H1 (cell line): Measurements from ENCODE around the gene KLHL21. TPM values are rescaled to one million over a fixed set of nuclear protein-coding genes. Genes with fewer than 3 reads are reported as not detected.

Source experiments
- CTCF ChIA-PET: fragments of 300-600 bp; sonication (Branson Sonifier 250); formaldehyde crosslinking; loops from one replicate; lab custom pipeline; 2021; ENCODE audit not compliant: partially characterized antibody; lab: Charles Lee
- POLR2A ChIA-PET: fragments of 300-600 bp; sonication (Branson Sonifier 250); formaldehyde crosslinking; loops from one replicate; lab custom pipeline; 2021; ENCODE audit warnings: inconsistent platforms; ENCODE audit not compliant: partially characterized antibody; lab: Charles Lee
- DNase-seq, 2 experiments: peaks; one replicate each; pipeline versions ENCODE4 v3.0.0 to v3.0.0-alpha.2; 2010 to 2022; ENCODE audit warnings: low spot score in 2 of 2, low read depth in 1 of 2, mixed read lengths in 1 of 2
- FAIRE-seq: peaks from 2 replicates; lab custom pipeline; 2011; peaks lifted over from hg19 to GRCh38; lab: Jason Lieb, UNC
- H2AFZ ChIP-seq: 2 replicates; pipeline ENCODE4 v1.8.1; 2012; ENCODE audit warnings: low read length, inconsistent platforms
- H2AK5ac ChIP-seq: 2 replicates; pipeline ENCODE4 v1.6.1; 2013; ENCODE audit warnings: low read depth, low read length
- H2BK120ac ChIP-seq: replicated peaks from 2 replicates; pipeline ENCODE3; 2013; ENCODE audit warnings: low read depth, low read length, inconsistent platforms
- H2BK12ac ChIP-seq: 2 replicates; pipeline ENCODE4 v1.6.1; 2013; ENCODE audit warnings: low read depth, low read length
- H2BK15ac ChIP-seq: 2 replicates; pipeline ENCODE4 v1.6.1; 2013; ENCODE audit warnings: low read length
- H2BK20ac ChIP-seq: 2 replicates; pipeline ENCODE4 v1.6.1; 2013; ENCODE audit warnings: low read length
- H2BK5ac ChIP-seq: 2 replicates; pipeline ENCODE4 v1.6.1; 2013; ENCODE audit warnings: low read depth, low read length
- H3K14ac ChIP-seq: 2 replicates; pipeline ENCODE4 v1.6.1; 2013; ENCODE audit warnings: inconsistent platforms; ENCODE audit not compliant: insufficient read length
- H3K18ac ChIP-seq: 2 replicates; pipeline ENCODE4 v1.6.1; 2013; ENCODE audit warnings: low read length; ENCODE audit errors: extremely low read depth
- H3K23ac ChIP-seq: 2 replicates; pipeline ENCODE4 v1.6.1; 2013; ENCODE audit warnings: inconsistent platforms; ENCODE audit not compliant: insufficient read length
- H3K23me2 ChIP-seq: 2 replicates; pipeline ENCODE4 v1.6.1; 2013; ENCODE audit warnings: low read depth, low read length
- H3K27ac ChIP-seq: 2 replicates; pipeline ENCODE4 v1.6.1; 2011; ENCODE audit warnings: low read depth, low read length, inconsistent platforms
- H3K27me3 ChIP-seq, 4 experiments: replicated peaks in 1 of 4; 1 replicate in 1 of 4; 2 replicates in 3 of 4; pipeline versions ENCODE4 v1.6.1 to v1.8.1; 2011 to 2013; ENCODE audit warnings: low read length in 3 of 4, mild to moderate bottlenecking in 3 of 4, inconsistent platforms in 2 of 4, mixed read lengths in 2 of 4, moderate library complexity in 1 of 4; ENCODE audit not compliant: control insufficient read depth in 3 of 4, insufficient read depth in 3 of 4; ENCODE audit errors: extremely low read depth in 1 of 4
- H3K36me3 ChIP-seq, 4 experiments: 2 replicates each; pipeline versions ENCODE4 v1.6.1 to v1.8.1; 2011 to 2013; ENCODE audit warnings: mild to moderate bottlenecking in 4 of 4, low read length in 3 of 4, moderate library complexity in 2 of 4, control low read depth in 1 of 4, inconsistent platforms in 1 of 4; ENCODE audit not compliant: insufficient read depth in 4 of 4, control insufficient read depth in 2 of 4
- H3K4ac ChIP-seq: replicated peaks from 2 replicates; pipeline ENCODE3; 2013; ENCODE audit warnings: low read length, low read depth, mixed read lengths, inconsistent platforms; ENCODE audit not compliant: insufficient read length
- H3K4me1 ChIP-seq, 4 experiments: replicated peaks in 1 of 4; 1 replicate in 1 of 4; 2 replicates in 3 of 4; pipeline versions ENCODE4 v1.6.1 to v1.8.1; 2011 to 2013; ENCODE audit warnings: low read length in 3 of 4, inconsistent platforms in 2 of 4, mixed read lengths in 1 of 4; ENCODE audit not compliant: insufficient read depth in 4 of 4, control insufficient read depth in 3 of 4
- H3K4me2 ChIP-seq, 2 experiments: 2 replicates each; pipeline versions ENCODE4 v1.6.1 to v1.8.1; 2011 to 2013; ENCODE audit warnings: low read depth in 2 of 2, low read length in 2 of 2, control low read depth in 1 of 2, inconsistent platforms in 1 of 2, mild to moderate bottlenecking in 1 of 2; ENCODE audit not compliant: insufficient read depth in 1 of 2
- H3K4me3 ChIP-seq, 4 experiments: fragments of 200-600, 300-600 bp in 1 of 4; sonication (generic), shearing (Covaris generic), sonication (Bioruptor Twin) in 1 of 4; 2 replicates each; pipeline versions ENCODE4 v1.5.1 to v1.8.1; 2011 to 2016; ENCODE audit warnings: low read length in 4 of 4, low read depth in 3 of 4, control low read depth in 2 of 4, inconsistent platforms in 2 of 4, mild to moderate bottlenecking in 2 of 4, mixed read lengths in 1 of 4, moderate library complexity in 1 of 4; ENCODE audit not compliant: insufficient read depth in 2 of 4; ENCODE audit errors: extremely low read depth in 1 of 4
- H3K56ac ChIP-seq: replicated peaks from 2 replicates; pipeline ENCODE3; 2013; ENCODE audit warnings: low read depth, mild to moderate bottlenecking, mixed read lengths, low read length, inconsistent platforms; ENCODE audit not compliant: insufficient read length
- H3K79me1 ChIP-seq: 2 replicates; pipeline ENCODE4 v1.6.1; 2013; ENCODE audit warnings: low read depth, low read length, control low read depth
- H3K79me2 ChIP-seq, 2 experiments: 2 replicates each; pipeline versions ENCODE4 v1.6.1 to v1.8.1; 2012 to 2013; ENCODE audit warnings: low read length in 2 of 2, mild to moderate bottlenecking in 2 of 2, inconsistent platforms in 1 of 2; ENCODE audit not compliant: insufficient read depth in 2 of 2, control insufficient read depth in 1 of 2
- H3K9ac ChIP-seq, 4 experiments: replicated peaks in 1 of 4; 1 replicate in 1 of 4; 2 replicates in 3 of 4; pipeline versions ENCODE4 v1.6.1 to v1.8.1; 2011 to 2013; ENCODE audit warnings: low read depth in 3 of 4, low read length in 3 of 4, control low read depth in 2 of 4, mild to moderate bottlenecking in 2 of 4, moderate library complexity in 2 of 4, inconsistent platforms in 1 of 4; ENCODE audit errors: extremely low read depth in 1 of 4
- H3K9me3 ChIP-seq, 2 experiments: 2 replicates each; pipeline versions ENCODE4 v1.6.1 to v1.8.1; 2012 to 2013; ENCODE audit warnings: mild to moderate bottlenecking in 2 of 2, moderate library complexity in 2 of 2, control low read depth in 1 of 2, inconsistent platforms in 1 of 2, low read depth in 1 of 2, low read length in 1 of 2, mixed read lengths in 1 of 2; ENCODE audit not compliant: insufficient read depth in 2 of 2
- H4K20me1 ChIP-seq, 2 experiments: replicated peaks in 1 of 2; 2 replicates each; pipeline versions ENCODE3 to v1.8.1; 2011 to 2013; ENCODE audit warnings: inconsistent platforms in 2 of 2, low read length in 2 of 2, mild to moderate bottlenecking in 1 of 2; ENCODE audit not compliant: insufficient read depth in 2 of 2, control insufficient read depth in 1 of 2
- H4K5ac ChIP-seq: 2 replicates; pipeline ENCODE4 v1.6.1; 2013; ENCODE audit warnings: low read length, low read depth, mixed read lengths, inconsistent platforms; ENCODE audit not compliant: insufficient read length
- H4K8ac ChIP-seq: 2 replicates; pipeline ENCODE4 v1.8.0; 2013; ENCODE audit warnings: mild to moderate bottlenecking, moderate library complexity, low read length, inconsistent platforms; ENCODE audit not compliant: insufficient read depth; ENCODE audit errors: extremely low read depth
- H4K91ac ChIP-seq: replicated peaks from 2 replicates; pipeline ENCODE3; 2013; ENCODE audit warnings: low read length, mixed read lengths, inconsistent platforms; ENCODE audit not compliant: insufficient read length
- FOSL1 ChIP-seq: IDR thresholded peaks from 2 replicates; pipeline ENCODE4 v1.6.1; 2011; ENCODE audit warnings: mild to moderate bottlenecking, low read depth, low read length, moderate library complexity; ENCODE audit not compliant: insufficient read depth
- GABPA ChIP-seq: IDR thresholded peaks from 2 replicates; pipeline ENCODE4 v1.6.1; 2011; ENCODE audit warnings: mild to moderate bottlenecking, low read length, moderate library complexity, borderline replicate concordance; ENCODE audit not compliant: insufficient read depth
- JUND ChIP-seq: IDR thresholded peaks from 2 replicates; pipeline ENCODE4 v1.6.1; 2011; ENCODE audit warnings: mild to moderate bottlenecking, improper control_type of control experiment, low read length
- KDM4A ChIP-seq: IDR thresholded peaks from one replicate; pipeline ENCODE4 v1.7.1; 2012; ENCODE audit warnings: low read depth, mild to moderate bottlenecking, moderate library complexity, low read length, inconsistent platforms; ENCODE audit not compliant: severe bottlenecking
- MAFK ChIP-seq: IDR thresholded peaks from 2 replicates; pipeline ENCODE4 v1.6.1; 2012; ENCODE audit warnings: low read depth, mild to moderate bottlenecking, improper control_type of control experiment, low read length
- RBBP5 ChIP-seq: IDR thresholded peaks from 2 replicates; pipeline ENCODE4 v1.7.1; 2012; ENCODE audit warnings: low read depth, mild to moderate bottlenecking, inconsistent platforms, low read length, moderate library complexity, borderline replicate concordance
- SRF ChIP-seq: IDR thresholded peaks from 2 replicates; pipeline ENCODE4 v1.6.1; 2011; ENCODE audit warnings: mild to moderate bottlenecking, low read depth, low read length, moderate library complexity
- TAF7 ChIP-seq: optimal IDR thresholded peaks from 2 replicates; pipeline ENCODE3; 2011; ENCODE audit warnings: low read depth, mild to moderate bottlenecking, inconsistent platforms, low read length, moderate library complexity, borderline replicate concordance
- TEAD4 ChIP-seq: IDR thresholded peaks from 2 replicates; pipeline ENCODE4 v1.6.1; 2012; ENCODE audit warnings: low read depth, low read length, inconsistent platforms, mixed read lengths
- YY1 ChIP-seq: IDR thresholded peaks from 2 replicates; pipeline ENCODE4 v1.6.1; 2011; ENCODE audit warnings: low read depth, mild to moderate bottlenecking, low read length
- WGBS, 2 experiments: shearing (Covaris generic) in 1 of 2; methylation state at CpG; one replicate each; pipeline versions ENCODE4 v1.1.6 to v1.1.7; 2013 to 2015; ENCODE audit warnings: low lambda C conversion rate in 2 of 2, mixed read lengths in 2 of 2, inconsistent platforms in 1 of 2, low coverage in 1 of 2, missing lambda C conversion rate in 1 of 2; ENCODE audit not compliant: insufficient replicate concordance in 2 of 2, insufficient coverage in 1 of 2, insufficient read length in 1 of 2; ENCODE audit errors: extremely low coverage in 1 of 2, missing lambda C conversion rate in 1 of 2; 5-methylcytosine and 5-hydroxymethylcytosine counted together
- polyA plus RNA-seq, 7 experiments: library from polyadenylated mRNA; depleted of rRNA in 3 of 7; stranded (reverse) in 5 of 7; unstranded in 2 of 7; fragments of >200 nt in 5 of 7; fragments of 200-250 nt in 2 of 7; gene quantifications; 1 replicate in 5 of 7; 2 replicates in 1 of 7; 4 replicates in 1 of 7; pipeline versions ENCODE4 v1.2.1 to v1.2.3, GENCODE V29; 2011 to 2013; ENCODE audit warnings: missing spikeins in 2 of 7, mixed read lengths in 2 of 7
- total RNA-seq: library from RNA; stranded (reverse); fragmentation: NEBNext Ultra II Directional; extraction: Animal tissue kit (Norgen Biotek cat#: 25700); gene quantifications from 2 replicates; pipeline ENCODE4 v1.2.1, GENCODE V29; 2021

The KLHL21 gene
- total and polyA plus RNA-seq, 2 of the 8 experiments (the other 6 are each of a cell fraction or from before 2014, with no cell fraction given): 11.9 to 22.3 TPM

DNA sequence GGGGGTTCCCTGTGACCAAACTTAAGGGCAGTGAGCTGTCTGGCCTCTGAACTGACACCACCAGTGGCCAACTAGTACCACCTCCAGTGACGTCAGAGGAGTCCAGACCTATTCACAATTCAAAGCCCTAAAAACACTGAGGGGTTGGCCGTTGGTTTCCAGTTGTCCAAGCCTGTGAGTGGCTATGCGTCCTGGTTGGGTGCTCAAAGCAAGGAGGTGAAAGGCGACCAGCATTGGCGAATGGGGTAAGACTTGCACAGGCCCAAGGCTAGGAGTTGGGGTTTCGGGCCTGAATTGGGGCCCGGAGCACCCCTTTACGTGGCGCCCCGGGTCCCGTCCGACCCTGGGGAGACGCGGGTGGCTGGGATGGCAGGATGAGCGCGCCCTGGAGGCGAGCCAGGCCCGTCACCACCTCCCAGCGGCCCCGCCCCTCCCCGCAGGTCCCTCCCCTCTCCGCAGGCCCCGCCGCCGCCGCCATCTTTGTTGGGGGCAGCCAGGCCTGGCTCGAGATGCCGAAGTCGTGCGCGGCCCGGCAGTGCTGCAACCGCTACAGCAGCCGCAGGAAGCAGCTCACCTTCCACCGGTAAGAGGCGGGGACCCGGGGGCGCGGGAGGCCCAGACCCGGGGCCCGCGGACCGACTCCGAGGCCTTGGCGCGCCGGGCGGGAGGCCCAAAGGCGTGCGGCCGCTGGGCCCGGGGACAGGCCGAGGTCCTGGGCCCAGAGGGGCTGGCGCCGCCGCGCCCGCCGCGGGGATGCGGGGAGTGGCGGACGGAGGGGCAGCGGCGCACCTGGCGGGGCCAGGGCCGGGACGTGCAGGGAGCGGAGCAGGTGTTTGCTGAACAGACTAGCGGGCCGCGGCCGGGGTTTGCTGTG is 22.3 kb upstream of the KLHL21 start, which contains the start of gene THAP3:
TSS of gene THAP3 (plus strand) at position 159 of the 874 bp plus-strand sequence. CDS start at position 510, 351 bp downstream.
- H2BK15ac ChIP-seq: 0 out of 2 replicates have a peak within 1 kb of the TSS, but pooled peaks have one; percentile 46
- H3K79me1 ChIP-seq: peaks cover 4% of the 10 kb centered on the region; the same call in 1 of the 2 replicates
- H4K8ac ChIP-seq: peak within 1 kb of the TSS; percentile 93
- peaks cover 10 to 18% of the 10 kb centered on the region in 2 experiments for H4K20me1 ChIP-seq
- FAIRE-seq (peak; percentile 50), DNase-seq (peak in 1 of 2 experiments; percentile 93)
- H2BK5ac ChIP-seq: no peak within 1 kb of the TSS
- H2AFZ ChIP-seq: peak within 1 kb of the TSS; percentile 75; the same call in 1 of the 2 replicates
- peaks cover 9 to 47% (median 28%) of the 10 kb centered on the region in 4 experiments for H3K36me3 ChIP-seq
- no peak within 1 kb of the TSS for H2BK20ac ChIP-seq
- H3K23ac ChIP-seq: no peak within 1 kb of the TSS
- peak within 1 kb of the TSS; percentile 13 to 70 (median 54) for H3K9ac ChIP-seq
- H4K91ac ChIP-seq: no peak within 1 kb of the TSS
- H3K79me2 ChIP-seq: peaks cover 0 to 35% of the 10 kb centered on the region in 2 experiments; a peak in 3 of 4 replicates
- H4K5ac ChIP-seq: no peak within 1 kb of the TSS
- H3K4ac ChIP-seq: no peak within 1 kb of the TSS
- no peak within 1 kb of the TSS for H3K18ac ChIP-seq
- no peak within 1 kb of the TSS for H2AK5ac ChIP-seq
- peak within 1 kb of the TSS; percentile 74 to 83 (median 76) for H3K4me3 ChIP-seq
- peak within 1 kb of the TSS; percentile 75 for H3K27ac ChIP-seq
- H3K14ac ChIP-seq: no peak within 1 kb of the TSS
- H3K56ac ChIP-seq: peak within 1 kb of the TSS; percentile 37
- 4% methylated on average over 58 of the region's 73 CpGs; no CpG with 5 or more reads in 1 of the 2 experiments for WGBS, 2 experiments
- H3K4me2 ChIP-seq: peak within 1 kb of the TSS; percentile 64 to 98
- no peaks in the 10 kb centered on the region for H3K9me3 ChIP-seq
- ChIA-PET POLR2A (interaction anchor here (1.0 to 14.3 kb wide), 8 partner anchors 9 to 40 kb away, joined by 3 to 175 read pairs (median 7); partner anchors contain the start of genes KLHL21 and PHF13), CTCF (interaction anchor here (0.7 to 4.7 kb wide), 11 partner anchors 7 to 253 kb away, joined by 3 to 21 read pairs (median 4); no protein-coding TSS in a partner anchor)
- no peaks in the 10 kb centered on the region; the same call in 1 of the 2 replicates for H3K23me2 ChIP-seq
- H3K4me1 ChIP-seq: 0 out of 7 replicates have a peak, but pooled peaks cover 0 to 2% (median 0%) of the 10 kb centered on the region in 4 experiments
- no peak within 1 kb of the TSS for H2BK12ac ChIP-seq
- H2BK120ac ChIP-seq: no peak within 1 kb of the TSS
- H3K27me3 ChIP-seq: no peaks in the 10 kb centered on the region
- peak; percentile 61; the same call in 1 of the 2 replicates for TF ChIP-seq RBBP5
- peak; percentile 98 for TF ChIP-seq YY1
- TF ChIP-seq FOSL1: no peak
- no peak for TF ChIP-seq SRF
- TF ChIP-seq TEAD4: no peak
- TF ChIP-seq TAF7: peak; percentile 86
- no peak for TF ChIP-seq JUND
- TF ChIP-seq MAFK: no peak
- TF ChIP-seq KDM4A: peak; percentile 47
- TF ChIP-seq GABPA: no peak
